DND-41 (cell line): ENCODE measurements around the gene SLC4A1AP.

ENCODE experiments used
- EZH2 ChIP-seq: IDR thresholded peaks from 3 replicates; pipeline ENCODE4 v1.6.1; 2012; ENCODE audit warnings: borderline replicate concordance, low read depth, mild to moderate bottlenecking, moderate library complexity, low read length, inconsistent platforms; ENCODE audit not compliant: severe bottlenecking
- TF ChIP-seq, protein P1 (sequence below): IDR thresholded peaks from 2 replicates; pipeline ENCODE4 v1.5.1; 2012; ENCODE audit warnings: borderline replicate concordance, low read length, moderate library complexity, mild to moderate bottlenecking; ENCODE audit not compliant: poor library complexity, severe bottlenecking; ENCODE audit errors: extremely low read depth

DNA sequence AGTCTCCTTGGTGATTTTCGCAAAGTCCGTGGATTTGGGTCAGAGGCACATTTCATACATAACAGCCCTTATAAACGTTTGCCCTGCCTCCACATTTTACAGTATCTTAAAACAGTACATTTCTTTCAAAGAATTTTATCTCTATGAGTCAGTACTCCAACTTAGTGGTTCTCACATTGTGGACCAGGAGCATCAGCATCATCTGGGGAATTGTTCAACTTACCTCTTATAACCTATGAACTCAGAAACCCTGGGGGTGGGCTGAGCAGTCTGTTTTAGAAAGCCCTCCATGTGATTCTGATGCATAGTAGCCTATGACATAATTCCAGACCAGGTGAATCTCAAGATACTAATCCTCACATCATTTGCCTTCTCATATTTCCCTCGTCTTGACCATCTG, 12.6 kb upstream of the SLC4A1AP start:
- TF ChIP-seq, protein P1, sequence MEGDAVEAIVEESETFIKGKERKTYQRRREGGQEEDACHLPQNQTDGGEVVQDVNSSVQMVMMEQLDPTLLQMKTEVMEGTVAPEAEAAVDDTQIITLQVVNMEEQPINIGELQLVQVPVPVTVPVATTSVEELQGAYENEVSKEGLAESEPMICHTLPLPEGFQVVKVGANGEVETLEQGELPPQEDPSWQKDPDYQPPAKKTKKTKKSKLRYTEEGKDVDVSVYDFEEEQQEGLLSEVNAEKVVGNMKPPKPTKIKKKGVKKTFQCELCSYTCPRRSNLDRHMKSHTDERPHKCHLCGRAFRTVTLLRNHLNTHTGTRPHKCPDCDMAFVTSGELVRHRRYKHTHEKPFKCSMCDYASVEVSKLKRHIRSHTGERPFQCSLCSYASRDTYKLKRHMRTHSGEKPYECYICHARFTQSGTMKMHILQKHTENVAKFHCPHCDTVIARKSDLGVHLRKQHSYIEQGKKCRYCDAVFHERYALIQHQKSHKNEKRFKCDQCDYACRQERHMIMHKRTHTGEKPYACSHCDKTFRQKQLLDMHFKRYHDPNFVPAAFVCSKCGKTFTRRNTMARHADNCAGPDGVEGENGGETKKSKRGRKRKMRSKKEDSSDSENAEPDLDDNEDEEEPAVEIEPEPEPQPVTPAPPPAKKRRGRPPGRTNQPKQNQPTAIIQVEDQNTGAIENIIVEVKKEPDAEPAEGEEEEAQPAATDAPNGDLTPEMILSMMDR: no peak
- no peak for TF ChIP-seq EZH2
